GM18868 (cell line): ENCODE data around the gene SLC29A1.

Source experiments
- ATAC-seq: cut with Tn5 transposase; IDR thresholded peaks from one replicate; pipeline ENCODE4 v1.9.1; 2021; ENCODE audit warnings: mild to moderate bottlenecking, moderate library complexity; ENCODE audit not compliant: unreplicated experiment

SLC29A1 gene

DNA sequence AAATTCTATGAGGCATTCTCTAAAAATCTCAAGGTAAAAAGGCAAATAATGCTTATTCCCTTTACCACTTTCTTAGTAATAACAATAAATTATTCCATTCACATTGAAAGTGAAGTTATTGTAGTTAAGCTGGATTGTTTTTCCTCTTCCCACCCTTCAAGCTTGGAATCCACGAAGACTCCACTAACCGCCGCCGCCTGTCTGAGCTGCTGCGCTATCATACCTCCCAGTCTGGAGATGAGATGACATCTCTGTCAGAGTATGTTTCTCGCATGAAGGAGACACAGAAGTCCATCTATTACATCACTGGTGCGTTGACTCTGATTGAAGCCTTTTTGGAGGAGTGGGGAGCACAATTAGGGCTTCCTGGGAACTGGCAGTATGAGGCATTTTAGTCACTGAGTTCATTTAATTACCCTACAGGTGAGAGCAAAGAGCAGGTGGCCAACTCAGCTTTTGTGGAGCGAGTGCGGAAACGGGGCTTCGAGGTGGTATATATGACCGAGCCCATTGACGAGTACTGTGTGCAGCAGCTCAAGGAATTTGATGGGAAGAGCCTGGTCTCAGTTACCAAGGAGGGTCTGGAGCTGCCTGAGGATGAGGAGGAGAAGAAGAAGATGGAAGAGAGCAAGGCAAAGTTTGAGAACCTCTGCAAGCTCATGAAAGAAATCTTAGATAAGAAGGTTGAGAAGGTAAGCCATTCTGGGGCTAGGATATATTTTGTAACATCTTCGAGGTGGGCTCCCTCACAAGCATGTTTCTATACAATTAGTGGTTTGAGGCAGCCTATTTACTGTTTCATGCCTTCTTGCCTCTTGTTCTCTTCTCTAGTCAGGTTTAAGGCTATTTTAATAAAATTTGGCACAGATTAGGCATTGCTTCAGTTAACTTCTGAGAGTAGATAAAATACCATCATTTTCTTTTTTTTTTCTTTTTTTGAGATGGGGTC lies 28.5 kb downstream of the SLC29A1 start:
- no peak for ATAC-seq

DNA sequence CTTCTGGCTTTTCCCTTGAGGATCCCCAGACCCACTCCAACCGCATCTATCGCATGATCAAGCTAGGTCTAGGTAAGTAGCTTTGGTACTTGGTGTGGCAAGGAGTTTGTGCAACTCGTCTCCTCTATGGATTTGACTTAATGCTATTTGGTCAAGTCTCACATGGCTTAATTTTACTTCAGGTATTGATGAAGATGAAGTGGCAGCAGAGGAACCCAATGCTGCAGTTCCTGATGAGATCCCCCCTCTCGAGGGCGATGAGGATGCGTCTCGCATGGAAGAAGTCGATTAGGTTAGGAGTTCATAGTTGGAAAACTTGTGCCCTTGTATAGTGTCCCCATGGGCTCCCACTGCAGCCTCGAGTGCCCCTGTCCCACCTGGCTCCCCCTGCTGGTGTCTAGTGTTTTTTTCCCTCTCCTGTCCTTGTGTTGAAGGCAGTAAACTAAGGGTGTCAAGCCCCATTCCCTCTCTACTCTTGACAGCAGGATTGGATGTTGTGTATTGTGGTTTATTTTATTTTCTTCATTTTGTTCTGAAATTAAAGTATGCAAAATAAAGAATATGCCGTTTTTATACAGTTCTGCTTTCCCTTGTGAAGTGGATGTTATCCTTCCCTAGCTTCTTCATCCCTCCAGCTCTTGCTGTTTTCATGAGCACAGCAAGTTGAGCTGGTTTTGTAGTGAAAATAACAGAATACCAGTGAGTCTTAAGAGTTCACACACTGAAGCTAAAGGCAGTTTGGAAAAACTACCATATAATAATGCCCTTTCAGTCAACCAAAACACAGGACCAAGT lies 30.1 kb downstream of the SLC29A1 start:
- ATAC-seq = no peak

DNA sequence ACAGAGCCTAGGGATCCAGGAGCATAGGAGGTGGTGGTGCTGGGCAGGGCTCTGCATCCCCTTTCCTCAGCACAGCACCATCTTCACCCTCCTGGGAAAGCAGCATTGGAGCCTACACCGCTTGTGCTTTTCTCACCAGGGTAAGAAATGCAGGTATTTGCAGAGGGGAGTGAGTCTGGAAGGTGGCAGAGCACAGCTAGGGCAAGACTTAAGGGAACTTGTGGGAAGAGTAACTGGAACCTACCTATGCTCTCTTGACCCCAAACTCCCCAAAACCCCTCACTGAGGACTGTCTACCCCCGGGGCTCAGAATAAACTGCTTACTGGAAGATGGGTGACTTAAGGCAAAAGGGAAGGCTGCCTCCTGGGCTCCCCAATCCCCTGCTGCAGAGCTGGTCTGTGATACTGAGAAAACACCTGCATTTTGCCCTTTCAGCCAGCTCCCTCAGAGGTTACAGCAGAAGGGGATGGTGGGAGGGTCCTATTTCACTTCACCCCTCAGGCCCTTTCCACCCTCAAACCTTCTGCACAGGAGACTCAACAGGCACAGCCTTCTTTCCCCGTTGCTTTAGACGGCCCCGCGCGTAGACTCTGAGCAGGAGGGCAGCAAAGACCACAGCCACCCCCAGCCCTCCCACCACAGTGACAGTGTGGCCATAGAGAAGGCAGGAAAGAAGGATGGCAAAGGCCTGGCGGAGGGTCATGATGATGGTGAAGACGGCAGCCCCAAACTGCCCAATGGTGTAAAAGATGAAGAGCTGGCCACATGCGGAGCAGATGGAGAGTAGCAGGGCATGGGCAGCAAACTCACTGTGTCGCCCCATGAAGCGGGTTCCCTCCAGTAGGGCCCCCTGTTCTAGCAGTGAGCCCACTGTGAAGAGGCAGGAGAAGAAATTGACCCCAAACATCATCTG lies 31.1 kb downstream of the SLC29A1 start:
- ATAC-seq = no peak

GRCh38 chr6:44255105-44255808 lies 31.9 kb downstream of the SLC29A1 start:
- no peak for ATAC-seq

DNA sequence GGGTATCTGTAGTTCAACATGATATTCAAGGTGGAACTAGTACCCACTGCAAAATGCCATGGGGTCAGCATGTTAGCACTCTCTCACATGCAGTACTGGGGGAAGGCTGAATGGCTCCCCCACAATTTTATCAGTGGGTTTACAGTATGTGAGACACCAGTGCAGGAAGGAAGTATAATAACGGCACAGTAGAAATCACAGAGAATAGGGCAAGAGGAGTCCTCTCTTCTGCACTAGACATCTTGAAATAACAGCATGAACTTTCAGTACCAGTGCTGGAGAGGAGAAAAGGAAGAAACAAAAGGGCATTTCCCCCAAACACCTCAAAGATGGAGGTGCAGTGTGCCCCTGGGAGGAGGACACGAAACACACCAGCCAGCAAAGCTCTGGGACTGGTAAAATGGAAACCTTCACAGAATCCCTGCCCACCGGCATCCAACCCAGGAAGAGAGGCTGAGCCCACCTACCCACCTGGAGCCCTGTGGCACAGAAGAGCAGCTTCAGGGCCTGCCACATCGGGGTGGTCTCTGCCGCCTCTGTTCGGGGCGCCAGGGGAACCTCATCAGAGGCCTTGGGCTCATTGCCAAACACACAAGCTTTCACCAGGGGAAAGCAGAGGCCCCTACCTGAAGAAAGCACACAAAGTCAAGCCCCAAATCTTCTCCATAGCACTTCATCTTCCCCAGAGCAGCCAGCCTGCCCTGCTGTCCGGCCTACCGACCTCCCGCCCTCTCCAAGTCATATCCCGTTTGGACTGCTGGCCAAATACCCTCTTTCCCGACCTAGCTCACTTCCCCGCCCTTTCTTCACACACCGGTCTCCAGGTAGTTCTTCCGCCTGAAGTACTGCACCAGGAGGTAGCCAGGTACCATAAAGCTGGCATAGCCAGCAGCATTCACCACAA lies 32.7 kb downstream of the SLC29A1 start:
- no peak for ATAC-seq

DNA sequence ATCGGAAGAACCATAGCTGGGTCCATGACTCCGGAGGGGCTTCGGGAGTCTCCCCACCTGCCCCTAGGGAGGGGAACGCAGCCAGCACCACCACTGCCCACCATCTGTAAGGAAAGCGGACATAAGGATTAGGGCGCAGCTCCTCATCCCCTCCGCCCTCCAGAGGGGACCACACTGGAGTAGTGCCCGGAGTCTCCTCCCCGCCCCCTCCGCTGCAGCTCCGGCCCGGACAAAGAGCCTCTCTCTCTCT lies 33.3 kb downstream of the SLC29A1 start:
- ATAC-seq = no peak

DNA sequence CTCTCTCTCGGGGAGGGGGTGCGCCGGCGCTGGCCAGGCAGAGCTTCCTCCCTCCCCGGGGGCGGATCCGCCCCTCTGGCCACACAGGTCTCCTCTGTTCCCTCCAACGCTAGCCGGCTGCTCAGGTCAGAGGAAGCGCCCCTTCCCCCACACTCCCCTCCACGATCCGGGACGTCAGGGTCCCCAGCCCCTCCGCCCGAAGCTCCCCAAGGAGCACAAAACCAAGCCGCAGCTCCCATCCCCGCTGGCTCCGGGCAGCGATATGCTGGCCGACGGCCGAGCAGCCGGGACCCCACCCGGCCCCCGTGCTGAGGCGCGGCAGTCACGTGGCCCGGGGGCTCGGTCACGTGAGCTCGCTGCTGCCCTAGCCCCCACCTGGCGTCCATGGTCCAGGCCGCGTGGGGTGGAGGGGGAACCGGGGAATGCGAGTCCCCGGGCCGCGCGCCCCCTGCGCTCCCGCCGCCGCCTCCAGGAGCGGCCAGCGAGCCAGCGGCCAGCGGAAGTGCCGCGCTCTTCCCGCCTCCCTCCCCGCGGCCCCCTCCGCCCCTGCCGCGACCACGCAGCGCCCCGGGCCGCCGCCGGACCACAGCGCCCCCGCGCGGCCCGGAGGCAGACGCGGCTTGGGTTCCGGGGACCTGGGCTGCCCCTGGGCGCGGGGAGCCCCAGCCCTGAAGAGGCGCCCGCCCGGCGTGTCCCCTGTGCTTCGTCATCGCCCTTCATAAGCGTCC lies 33.8 kb downstream of the SLC29A1 start, which contains the start of gene SLC35B2:
Gene SLC35B2 (minus strand): TSS at position 504 of the 728 bp plus-strand sequence. CDS start 118 bp downstream, at position 386.
- ATAC-seq = peak; percentile 51

- ATAC-seq = peak; percentile 21
Observed at GRCh38 chr6:44257753-44258324, 34.4 kb downstream of the SLC29A1 start.

GRCh38 chr6:44258325-44258863 lies 35.0 kb downstream of the SLC29A1 start:
- ATAC-seq = no peak

DNA sequence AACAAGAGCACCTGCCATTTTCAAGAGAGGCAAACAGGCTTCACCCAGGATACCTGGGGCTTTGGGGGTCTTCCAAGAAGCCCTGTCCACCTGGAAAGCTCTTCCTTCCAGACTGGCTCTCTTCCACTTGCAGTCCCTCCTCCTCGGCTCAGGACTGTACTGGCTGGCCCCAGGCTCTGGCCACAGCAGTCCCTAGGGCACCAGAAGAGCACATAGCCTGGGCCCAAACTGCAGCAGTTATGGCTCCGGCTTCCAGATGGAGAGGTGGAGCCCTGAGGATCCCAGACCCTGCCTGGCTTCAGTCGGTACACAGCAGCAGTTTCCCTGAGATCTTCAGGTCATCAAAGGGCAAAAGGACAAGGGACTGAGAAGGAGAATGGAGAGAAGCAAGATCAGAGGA lies 35.5 kb downstream of the SLC29A1 start:
- ATAC-seq = no peak

DNA sequence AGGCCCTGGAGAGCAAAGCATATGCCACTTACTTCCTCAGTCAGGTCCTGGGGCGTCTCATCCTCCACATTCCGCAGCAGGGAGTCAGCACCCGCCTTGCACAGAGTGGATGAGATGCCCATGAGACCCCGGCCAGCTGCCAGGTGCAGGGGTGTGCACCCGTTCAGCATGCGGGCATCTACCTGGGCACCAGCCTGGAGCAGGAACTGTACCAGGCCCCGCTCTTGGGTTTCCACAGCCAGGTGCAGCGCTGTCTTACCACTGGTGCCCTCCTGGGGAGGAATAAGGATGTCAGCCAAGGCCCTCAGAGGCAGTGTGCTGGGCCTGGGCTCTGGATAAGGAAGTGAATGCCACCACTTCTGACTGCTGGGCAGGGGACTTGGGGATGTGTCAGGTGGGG lies 36.6 kb downstream of the SLC29A1 start:
- ATAC-seq = no peak

DNA sequence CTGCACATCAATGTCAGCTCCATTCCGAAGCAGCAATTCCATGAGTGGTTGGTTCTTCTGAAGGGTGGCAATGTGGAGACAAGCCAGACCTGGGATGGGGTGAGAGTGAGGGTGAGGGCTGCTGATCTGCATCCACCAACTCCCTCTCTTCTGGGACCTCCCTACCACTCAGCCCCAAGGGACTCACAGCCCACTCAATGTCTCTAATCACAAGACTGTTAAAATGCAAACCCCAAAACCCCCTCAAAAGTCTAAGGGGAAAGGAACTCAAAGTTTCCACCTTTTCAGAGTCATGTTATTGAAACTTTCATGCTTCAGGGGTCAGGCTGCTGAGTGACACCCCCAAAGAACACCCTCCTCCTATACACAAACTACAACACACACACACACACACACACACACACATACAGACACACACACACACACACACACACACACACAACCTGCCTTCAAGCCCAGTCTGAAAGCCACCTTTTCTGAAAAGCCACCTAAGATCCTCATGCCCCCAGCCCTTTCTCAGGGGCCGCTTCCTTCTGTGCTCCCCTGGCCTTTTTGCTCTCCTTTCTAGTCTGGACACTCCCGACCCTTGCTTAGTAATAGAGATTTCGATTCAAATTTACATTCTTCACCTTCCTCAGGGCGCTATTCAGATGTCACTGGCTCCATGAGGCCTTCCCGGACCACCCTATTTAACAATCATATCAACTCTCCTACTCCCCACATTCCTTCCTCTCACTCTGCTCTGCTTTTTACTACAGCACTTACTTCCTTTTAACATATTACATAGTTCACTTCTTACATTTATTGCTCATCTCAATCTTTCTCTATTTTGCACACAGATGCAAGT lies 37.3 kb downstream of the SLC29A1 start:
- ATAC-seq = no peak

- ATAC-seq = no peak
Observed at GRCh38 chr6:44261581-44261980, 38.2 kb downstream of the SLC29A1 start.

GRCh38 chr6:44262467-44263353 lies 39.3 kb downstream of the SLC29A1 start:
- no peak for ATAC-seq

- ATAC-seq = no peak
Observed at GRCh38 chr6:44263354-44264100, 40.1 kb downstream of the SLC29A1 start.
